Measurements from ENCODE around the gene GOLGA2. TPM values are rescaled to one million over a fixed set of nuclear protein-coding genes. Genes with fewer than 3 reads are reported as not detected.
A peak's percentile ranks its signal among the peaks of the same experiment; 100 is the strongest.

GOLGA2 gene
- total RNA-seq, 1 donor from 2014 or later: 86.9 TPM

GRCh38 chr9:128214571-128215490, 61.0 kb downstream of the GOLGA2 start:
- Histone ChIP-seq H3K9me3 (replicated peaks) (no peaks in the 10 kb centered on the region), H3K36me3 (no peaks in the 10 kb centered on the region), H3K4me3 (no peak overlapping the region), H3K4me1 (peaks cover 28% of the 10 kb centered on the region), H3K27me3 (ENCODE audit: low read depth) (peaks cover 7% of the 10 kb centered on the region), H3K27ac (replicated peaks) (peak overlapping the region; percentile 52)
- TF ChIP-seq, protein P1, sequence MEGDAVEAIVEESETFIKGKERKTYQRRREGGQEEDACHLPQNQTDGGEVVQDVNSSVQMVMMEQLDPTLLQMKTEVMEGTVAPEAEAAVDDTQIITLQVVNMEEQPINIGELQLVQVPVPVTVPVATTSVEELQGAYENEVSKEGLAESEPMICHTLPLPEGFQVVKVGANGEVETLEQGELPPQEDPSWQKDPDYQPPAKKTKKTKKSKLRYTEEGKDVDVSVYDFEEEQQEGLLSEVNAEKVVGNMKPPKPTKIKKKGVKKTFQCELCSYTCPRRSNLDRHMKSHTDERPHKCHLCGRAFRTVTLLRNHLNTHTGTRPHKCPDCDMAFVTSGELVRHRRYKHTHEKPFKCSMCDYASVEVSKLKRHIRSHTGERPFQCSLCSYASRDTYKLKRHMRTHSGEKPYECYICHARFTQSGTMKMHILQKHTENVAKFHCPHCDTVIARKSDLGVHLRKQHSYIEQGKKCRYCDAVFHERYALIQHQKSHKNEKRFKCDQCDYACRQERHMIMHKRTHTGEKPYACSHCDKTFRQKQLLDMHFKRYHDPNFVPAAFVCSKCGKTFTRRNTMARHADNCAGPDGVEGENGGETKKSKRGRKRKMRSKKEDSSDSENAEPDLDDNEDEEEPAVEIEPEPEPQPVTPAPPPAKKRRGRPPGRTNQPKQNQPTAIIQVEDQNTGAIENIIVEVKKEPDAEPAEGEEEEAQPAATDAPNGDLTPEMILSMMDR (IDR thresholded peaks at IDR 0.05; ENCODE audit: borderline replicate concordance): no peak
- intact Hi-C loops (cut with micrococcal nuclease): no loop called here
- DNase-seq: no peak

DNA sequence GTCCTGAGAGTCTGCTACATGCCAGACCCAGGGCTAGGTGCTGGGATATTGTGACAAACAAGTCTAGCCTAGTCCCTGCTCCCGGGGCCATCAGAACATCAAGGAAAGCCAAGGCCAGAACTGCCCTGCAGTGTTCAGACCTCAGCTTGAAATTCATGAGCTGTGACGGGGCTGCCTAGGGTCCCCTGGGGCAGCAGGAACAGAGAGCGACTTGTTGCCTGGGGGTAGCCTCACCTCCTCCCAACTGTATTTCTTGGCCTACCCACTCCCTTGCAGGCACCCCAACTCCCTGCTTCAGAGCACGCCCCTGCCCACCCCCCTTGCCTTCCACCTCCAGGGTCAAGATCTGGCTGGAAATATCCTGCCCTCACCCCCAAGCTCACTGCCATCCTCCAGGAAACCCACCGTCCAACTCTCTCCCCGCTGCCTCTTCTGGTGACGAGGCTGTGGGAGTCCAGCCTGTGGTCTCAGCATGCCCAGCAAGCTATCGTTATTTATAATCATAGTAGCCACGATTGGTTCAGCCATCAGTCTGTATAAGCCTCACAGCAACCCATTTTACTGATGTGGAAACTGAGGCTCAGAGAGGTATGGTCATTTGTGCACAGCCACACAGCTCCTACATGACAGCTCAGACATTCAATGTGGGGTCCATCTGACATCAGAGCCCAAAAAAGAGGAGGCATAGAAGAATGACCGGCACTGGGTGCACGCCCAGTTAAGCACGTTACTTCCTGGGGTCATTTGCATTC, 61.9 kb downstream of the GOLGA2 start:
- Histone ChIP-seq H3K9me3 (replicated peaks) (no peaks in the 10 kb centered on the region), H3K27ac (replicated peaks) (no peak overlapping the region), H3K4me3 (no peak overlapping the region), H3K27me3 (ENCODE audit: low read depth) (peaks cover 7% of the 10 kb centered on the region), H3K4me1 (peaks cover 24% of the 10 kb centered on the region), H3K36me3 (no peaks in the 10 kb centered on the region)
- TF ChIP-seq, protein P1 (IDR thresholded peaks at IDR 0.05; ENCODE audit: borderline replicate concordance): no peak
- intact Hi-C loops (cut with micrococcal nuclease): no loop called here
- DNase-seq: no peak

DNA sequence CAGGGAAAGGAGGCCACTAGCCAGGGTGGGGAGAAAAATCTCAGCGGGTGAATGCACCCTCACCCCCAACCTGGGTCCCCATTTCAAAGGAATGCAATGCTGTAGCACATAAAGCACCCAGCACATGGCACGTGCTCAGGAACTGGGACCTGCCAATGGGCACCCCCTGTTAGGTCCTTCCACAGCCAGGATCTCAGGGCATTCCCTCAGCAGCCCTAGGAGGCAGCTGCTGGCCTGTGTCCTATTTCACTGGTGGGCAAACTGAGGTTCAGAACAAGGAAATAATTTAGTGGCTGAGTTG, 63.9 kb downstream of the GOLGA2 start:
- Histone ChIP-seq H3K9me3 (replicated peaks) (no peaks in the 10 kb centered on the region), H3K36me3 (no peaks in the 10 kb centered on the region), H3K27ac (replicated peaks) (no peak overlapping the region), H3K4me1 (peaks cover 13% of the 10 kb centered on the region), H3K4me3 (no peak overlapping the region), H3K27me3 (ENCODE audit: low read depth) (peaks cover 7% of the 10 kb centered on the region)
- TF ChIP-seq, protein P1 (IDR thresholded peaks at IDR 0.05; ENCODE audit: borderline replicate concordance): no peak
- intact Hi-C loops (cut with micrococcal nuclease): no loop called here
- no peak for DNase-seq

- intact Hi-C loops (cut with micrococcal nuclease): no loop called here
Observed at GRCh38 chr9:128211186-128211980, 64.4 kb downstream of the GOLGA2 start.

More at GRCh38 chr9:128211186-128211980, 64.4 kb downstream of the GOLGA2 start:
- TF ChIP-seq, protein P1 (IDR thresholded peaks at IDR 0.05; ENCODE audit: borderline replicate concordance): no peak
- no peaks in the 10 kb centered on the region for H3K36me3 ChIP-seq
- no peak overlapping the region for H3K4me3 ChIP-seq
- peaks cover 11% of the 10 kb centered on the region for H3K4me1 ChIP-seq
- DNase-seq: no peak
- H3K27me3 ChIP-seq (ENCODE audit: low read depth): peaks cover 7% of the 10 kb centered on the region
- no peak overlapping the region for H3K27ac ChIP-seq (replicated peaks)
- H3K9me3 ChIP-seq (replicated peaks): no peaks in the 10 kb centered on the region
